Measurements from ENCODE around the gene NAA35. TPM values are rescaled to one million over a fixed set of nuclear protein-coding genes. Genes with fewer than 3 reads are reported as not detected.

The NAA35 gene
- total and polyA plus RNA-seq, 2 experiments from 2014 or later: 29.2 to 31.6 TPM

DNA sequence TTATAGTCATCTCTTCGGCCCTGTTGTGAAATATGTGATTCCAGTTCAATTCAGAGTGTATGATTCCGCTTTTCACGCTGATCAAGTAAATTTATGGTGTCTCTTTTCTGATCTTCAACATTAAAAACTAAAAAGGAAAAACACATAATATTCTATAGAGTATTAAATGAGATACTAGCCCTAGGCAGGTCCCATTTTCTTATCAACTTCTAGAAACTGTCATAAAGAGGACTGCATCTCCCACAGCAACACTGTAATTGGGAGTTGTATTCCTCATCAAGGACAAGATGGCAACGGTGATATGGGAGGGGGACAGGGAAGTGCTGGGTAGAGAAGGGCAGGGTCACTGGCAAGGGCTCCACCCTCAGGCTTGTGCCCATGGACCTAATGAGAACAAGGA, 86.8 kb downstream of the NAA35 start (continued):
- TF ChIP-seq, protein P1, sequence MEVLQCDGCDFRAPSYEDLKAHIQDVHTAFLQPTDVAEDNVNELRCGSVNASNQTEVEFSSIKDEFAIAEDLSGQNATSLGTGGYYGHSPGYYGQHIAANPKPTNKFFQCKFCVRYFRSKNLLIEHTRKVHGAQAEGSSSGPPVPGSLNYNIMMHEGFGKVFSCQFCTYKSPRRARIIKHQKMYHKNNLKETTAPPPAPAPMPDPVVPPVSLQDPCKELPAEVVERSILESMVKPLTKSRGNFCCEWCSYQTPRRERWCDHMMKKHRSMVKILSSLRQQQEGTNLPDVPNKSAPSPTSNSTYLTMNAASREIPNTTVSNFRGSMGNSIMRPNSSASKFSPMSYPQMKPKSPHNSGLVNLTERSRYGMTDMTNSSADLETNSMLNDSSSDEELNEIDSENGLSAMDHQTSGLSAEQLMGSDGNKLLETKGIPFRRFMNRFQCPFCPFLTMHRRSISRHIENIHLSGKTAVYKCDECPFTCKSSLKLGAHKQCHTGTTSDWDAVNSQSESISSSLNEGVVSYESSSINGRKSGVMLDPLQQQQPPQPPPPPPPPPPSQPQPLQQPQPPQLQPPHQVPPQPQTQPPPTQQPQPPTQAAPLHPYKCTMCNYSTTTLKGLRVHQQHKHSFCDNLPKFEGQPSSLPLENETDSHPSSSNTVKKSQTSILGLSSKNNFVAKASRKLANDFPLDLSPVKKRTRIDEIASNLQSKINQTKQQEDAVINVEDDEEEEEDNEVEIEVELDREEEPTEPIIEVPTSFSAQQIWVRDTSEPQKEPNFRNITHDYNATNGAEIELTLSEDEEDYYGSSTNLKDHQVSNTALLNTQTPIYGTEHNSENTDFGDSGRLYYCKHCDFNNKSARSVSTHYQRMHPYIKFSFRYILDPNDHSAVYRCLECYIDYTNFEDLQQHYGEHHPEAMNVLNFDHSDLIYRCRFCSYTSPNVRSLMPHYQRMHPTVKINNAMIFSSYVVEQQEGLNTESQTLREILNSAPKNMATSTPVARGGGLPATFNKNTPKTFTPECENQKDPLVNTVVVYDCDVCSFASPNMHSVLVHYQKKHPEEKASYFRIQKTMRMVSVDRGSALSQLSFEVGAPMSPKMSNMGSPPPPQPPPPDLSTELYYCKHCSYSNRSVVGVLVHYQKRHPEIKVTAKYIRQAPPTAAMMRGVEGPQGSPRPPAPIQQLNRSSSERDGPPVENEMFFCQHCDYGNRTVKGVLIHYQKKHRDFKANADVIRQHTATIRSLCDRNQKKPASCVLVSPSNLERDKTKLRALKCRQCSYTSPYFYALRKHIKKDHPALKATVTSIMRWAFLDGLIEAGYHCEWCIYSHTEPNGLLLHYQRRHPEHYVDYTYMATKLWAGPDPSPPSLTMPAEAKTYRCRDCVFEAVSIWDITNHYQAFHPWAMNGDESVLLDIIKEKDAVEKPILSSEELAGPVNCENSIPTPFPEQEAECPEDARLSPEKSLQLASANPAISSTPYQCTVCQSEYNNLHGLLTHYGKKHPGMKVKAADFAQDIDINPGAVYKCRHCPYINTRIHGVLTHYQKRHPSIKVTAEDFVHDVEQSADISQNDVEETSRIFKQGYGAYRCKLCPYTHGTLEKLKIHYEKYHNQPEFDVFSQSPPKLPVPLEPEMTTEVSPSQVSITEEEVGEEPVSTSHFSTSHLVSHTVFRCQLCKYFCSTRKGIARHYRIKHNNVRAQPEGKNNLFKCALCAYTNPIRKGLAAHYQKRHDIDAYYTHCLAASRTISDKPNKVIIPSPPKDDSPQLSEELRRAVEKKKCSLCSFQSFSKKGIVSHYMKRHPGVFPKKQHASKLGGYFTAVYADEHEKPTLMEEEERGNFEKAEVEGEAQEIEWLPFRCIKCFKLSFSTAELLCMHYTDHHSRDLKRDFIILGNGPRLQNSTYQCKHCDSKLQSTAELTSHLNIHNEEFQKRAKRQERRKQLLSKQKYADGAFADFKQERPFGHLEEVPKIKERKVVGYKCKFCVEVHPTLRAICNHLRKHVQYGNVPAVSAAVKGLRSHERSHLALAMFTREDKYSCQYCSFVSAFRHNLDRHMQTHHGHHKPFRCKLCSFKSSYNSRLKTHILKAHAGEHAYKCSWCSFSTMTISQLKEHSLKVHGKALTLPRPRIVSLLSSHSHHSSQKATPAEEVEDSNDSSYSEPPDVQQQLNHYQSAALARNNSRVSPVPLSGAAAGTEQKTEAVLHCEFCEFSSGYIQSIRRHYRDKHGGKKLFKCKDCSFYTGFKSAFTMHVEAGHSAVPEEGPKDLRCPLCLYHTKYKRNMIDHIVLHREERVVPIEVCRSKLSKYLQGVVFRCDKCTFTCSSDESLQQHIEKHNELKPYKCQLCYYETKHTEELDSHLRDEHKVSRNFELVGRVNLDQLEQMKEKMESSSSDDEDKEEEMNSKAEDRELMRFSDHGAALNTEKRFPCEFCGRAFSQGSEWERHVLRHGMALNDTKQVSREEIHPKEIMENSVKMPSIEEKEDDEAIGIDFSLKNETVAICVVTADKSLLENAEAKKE (CRISPR knock-in tag; IDR thresholded peaks at IDR 0.05): no peak
- TF ChIP-seq, protein P2, sequence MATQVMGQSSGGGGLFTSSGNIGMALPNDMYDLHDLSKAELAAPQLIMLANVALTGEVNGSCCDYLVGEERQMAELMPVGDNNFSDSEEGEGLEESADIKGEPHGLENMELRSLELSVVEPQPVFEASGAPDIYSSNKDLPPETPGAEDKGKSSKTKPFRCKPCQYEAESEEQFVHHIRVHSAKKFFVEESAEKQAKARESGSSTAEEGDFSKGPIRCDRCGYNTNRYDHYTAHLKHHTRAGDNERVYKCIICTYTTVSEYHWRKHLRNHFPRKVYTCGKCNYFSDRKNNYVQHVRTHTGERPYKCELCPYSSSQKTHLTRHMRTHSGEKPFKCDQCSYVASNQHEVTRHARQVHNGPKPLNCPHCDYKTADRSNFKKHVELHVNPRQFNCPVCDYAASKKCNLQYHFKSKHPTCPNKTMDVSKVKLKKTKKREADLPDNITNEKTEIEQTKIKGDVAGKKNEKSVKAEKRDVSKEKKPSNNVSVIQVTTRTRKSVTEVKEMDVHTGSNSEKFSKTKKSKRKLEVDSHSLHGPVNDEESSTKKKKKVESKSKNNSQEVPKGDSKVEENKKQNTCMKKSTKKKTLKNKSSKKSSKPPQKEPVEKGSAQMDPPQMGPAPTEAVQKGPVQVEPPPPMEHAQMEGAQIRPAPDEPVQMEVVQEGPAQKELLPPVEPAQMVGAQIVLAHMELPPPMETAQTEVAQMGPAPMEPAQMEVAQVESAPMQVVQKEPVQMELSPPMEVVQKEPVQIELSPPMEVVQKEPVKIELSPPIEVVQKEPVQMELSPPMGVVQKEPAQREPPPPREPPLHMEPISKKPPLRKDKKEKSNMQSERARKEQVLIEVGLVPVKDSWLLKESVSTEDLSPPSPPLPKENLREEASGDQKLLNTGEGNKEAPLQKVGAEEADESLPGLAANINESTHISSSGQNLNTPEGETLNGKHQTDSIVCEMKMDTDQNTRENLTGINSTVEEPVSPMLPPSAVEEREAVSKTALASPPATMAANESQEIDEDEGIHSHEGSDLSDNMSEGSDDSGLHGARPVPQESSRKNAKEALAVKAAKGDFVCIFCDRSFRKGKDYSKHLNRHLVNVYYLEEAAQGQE (IDR thresholded peaks at IDR 0.05; ENCODE audit: unreplicated experiment): no peak
- TF ChIP-seq STAT1 (IDR thresholded peaks at IDR 0.05; ENCODE audit: unreplicated experiment) (no peak), EZH2 (IDR thresholded peaks at IDR 0.05; ENCODE audit: low read depth, unreplicated experiment) (no peak), EZH2phosphoT487 (IDR thresholded peaks at IDR 0.05; ENCODE audit: unreplicated experiment) (no peak), NANOG (IDR thresholded peaks at IDR 0.05; ENCODE audit: borderline replicate concordance) (no peak), ZNF331 (CRISPR knock-in tag; IDR thresholded peaks at IDR 0.05; ENCODE audit: low read depth) (no peak), POLR2AphosphoS5 (IDR thresholded peaks at IDR 0.05; ENCODE audit: low read depth) (no peak)
- TF ChIP-seq, protein P3, sequence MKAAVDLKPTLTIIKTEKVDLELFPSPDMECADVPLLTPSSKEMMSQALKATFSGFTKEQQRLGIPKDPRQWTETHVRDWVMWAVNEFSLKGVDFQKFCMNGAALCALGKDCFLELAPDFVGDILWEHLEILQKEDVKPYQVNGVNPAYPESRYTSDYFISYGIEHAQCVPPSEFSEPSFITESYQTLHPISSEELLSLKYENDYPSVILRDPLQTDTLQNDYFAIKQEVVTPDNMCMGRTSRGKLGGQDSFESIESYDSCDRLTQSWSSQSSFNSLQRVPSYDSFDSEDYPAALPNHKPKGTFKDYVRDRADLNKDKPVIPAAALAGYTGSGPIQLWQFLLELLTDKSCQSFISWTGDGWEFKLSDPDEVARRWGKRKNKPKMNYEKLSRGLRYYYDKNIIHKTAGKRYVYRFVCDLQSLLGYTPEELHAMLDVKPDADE (IDR thresholded peaks at IDR 0.05): no peak
- TF ChIP-seq, protein P4, sequence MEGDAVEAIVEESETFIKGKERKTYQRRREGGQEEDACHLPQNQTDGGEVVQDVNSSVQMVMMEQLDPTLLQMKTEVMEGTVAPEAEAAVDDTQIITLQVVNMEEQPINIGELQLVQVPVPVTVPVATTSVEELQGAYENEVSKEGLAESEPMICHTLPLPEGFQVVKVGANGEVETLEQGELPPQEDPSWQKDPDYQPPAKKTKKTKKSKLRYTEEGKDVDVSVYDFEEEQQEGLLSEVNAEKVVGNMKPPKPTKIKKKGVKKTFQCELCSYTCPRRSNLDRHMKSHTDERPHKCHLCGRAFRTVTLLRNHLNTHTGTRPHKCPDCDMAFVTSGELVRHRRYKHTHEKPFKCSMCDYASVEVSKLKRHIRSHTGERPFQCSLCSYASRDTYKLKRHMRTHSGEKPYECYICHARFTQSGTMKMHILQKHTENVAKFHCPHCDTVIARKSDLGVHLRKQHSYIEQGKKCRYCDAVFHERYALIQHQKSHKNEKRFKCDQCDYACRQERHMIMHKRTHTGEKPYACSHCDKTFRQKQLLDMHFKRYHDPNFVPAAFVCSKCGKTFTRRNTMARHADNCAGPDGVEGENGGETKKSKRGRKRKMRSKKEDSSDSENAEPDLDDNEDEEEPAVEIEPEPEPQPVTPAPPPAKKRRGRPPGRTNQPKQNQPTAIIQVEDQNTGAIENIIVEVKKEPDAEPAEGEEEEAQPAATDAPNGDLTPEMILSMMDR (conservative IDR thresholded peaks at IDR 0.05; ENCODE audit: low read depth in 2 of 2): no peak

All from GM23338 (cell line).